Embryonic facial prominence (tissue), 1 donor: ENCODE measurements around the gene ALDH3B2.
"Not testable (repeated sequence)": the region's sequence is repeated elsewhere in the genome, so short reads cannot be mapped to it uniquely, and the experiment has no call there.

ENCODE experiments used
- DNase-seq: peaks from one replicate; pipeline ENCODE4 v3.0.0-alpha.2; 2016; ENCODE audit errors: extremely low spot score

Gene ALDH3B2

GRCh38 chr11:67674442-67674871 lies at the start of gene ALDH3B2:
ALDH3B2 (minus strand) TSS chr11:67674623; CDS start chr11:67666935, 7,688 bp downstream.
- DNase-seq = no peak

GRCh38 chr11:67723036-67723435 lies 48.6 kb upstream of the ALDH3B2 start:
- not testable (repeated sequence) for DNase-seq

GRCh38 chr11:67716226-67716625 lies 41.8 kb upstream of the ALDH3B2 start:
- not testable (repeated sequence) for DNase-seq

GRCh38 chr11:67715801-67716200 lies 41.4 kb upstream of the ALDH3B2 start:
- not testable (repeated sequence) for DNase-seq

- not testable (repeated sequence) for DNase-seq
These were observed 39.6 kb upstream of the ALDH3B2 start for GRCh38 chr11:67713892-67714509.

- not testable (repeated sequence) for DNase-seq
These were observed 37.3 kb upstream of the ALDH3B2 start for GRCh38 chr11:67711676-67712075.

- DNase-seq = not testable (repeated sequence)
These were observed 36.8 kb upstream of the ALDH3B2 start for GRCh38 chr11:67711212-67711611.

- DNase-seq = not testable (repeated sequence)
These were observed 35.4 kb upstream of the ALDH3B2 start for GRCh38 chr11:67709806-67710205.

GRCh38 chr11:67705264-67705663 lies 30.8 kb upstream of the ALDH3B2 start:
- no peak for DNase-seq

- DNase-seq = no peak
These were observed 30.1 kb upstream of the ALDH3B2 start for GRCh38 chr11:67704524-67704923.

GRCh38 chr11:67703709-67704108 lies 29.3 kb upstream of the ALDH3B2 start:
- DNase-seq = not testable (repeated sequence)

GRCh38 chr11:67700548-67701262 lies 26.3 kb upstream of the ALDH3B2 start:
- no peak for DNase-seq

- no peak for DNase-seq
These were observed 25.7 kb upstream of the ALDH3B2 start for GRCh38 chr11:67700141-67700540.

- no peak for DNase-seq
These were observed 25.1 kb upstream of the ALDH3B2 start for GRCh38 chr11:67699521-67699920.

- no peak for DNase-seq
These were observed 23.8 kb upstream of the ALDH3B2 start for GRCh38 chr11:67698247-67698646.

- DNase-seq = no peak
These were observed 23.4 kb upstream of the ALDH3B2 start for GRCh38 chr11:67697846-67698245.

GRCh38 chr11:67696998-67697397 lies 22.6 kb upstream of the ALDH3B2 start:
- no peak for DNase-seq

- no peak for DNase-seq
These were observed 21.2 kb upstream of the ALDH3B2 start for GRCh38 chr11:67695606-67696005.

GRCh38 chr11:67694875-67695555 lies 20.6 kb upstream of the ALDH3B2 start:
- no peak for DNase-seq

- DNase-seq = no peak
These were observed 16.7 kb upstream of the ALDH3B2 start for GRCh38 chr11:67691149-67691548.

- no peak for DNase-seq
These were observed 14.8 kb upstream of the ALDH3B2 start for GRCh38 chr11:67689178-67689577.

GRCh38 chr11:67687986-67688385 lies 13.6 kb upstream of the ALDH3B2 start:
- DNase-seq = no peak
